CD4-positive, alpha-beta T cell treated with Interleukin-4 for 4 hours (primary cell): ENCODE measurements around the gene PTPRD.
"Not testable (repeated sequence)": the region's sequence is repeated elsewhere in the genome, so short reads cannot be mapped to it uniquely, and the experiment has no call there.

Source experiments
- DNase-seq: peaks from one replicate; pipeline ENCODE4 v3.0.0-alpha.2; 2020

Gene PTPRD

DNA sequence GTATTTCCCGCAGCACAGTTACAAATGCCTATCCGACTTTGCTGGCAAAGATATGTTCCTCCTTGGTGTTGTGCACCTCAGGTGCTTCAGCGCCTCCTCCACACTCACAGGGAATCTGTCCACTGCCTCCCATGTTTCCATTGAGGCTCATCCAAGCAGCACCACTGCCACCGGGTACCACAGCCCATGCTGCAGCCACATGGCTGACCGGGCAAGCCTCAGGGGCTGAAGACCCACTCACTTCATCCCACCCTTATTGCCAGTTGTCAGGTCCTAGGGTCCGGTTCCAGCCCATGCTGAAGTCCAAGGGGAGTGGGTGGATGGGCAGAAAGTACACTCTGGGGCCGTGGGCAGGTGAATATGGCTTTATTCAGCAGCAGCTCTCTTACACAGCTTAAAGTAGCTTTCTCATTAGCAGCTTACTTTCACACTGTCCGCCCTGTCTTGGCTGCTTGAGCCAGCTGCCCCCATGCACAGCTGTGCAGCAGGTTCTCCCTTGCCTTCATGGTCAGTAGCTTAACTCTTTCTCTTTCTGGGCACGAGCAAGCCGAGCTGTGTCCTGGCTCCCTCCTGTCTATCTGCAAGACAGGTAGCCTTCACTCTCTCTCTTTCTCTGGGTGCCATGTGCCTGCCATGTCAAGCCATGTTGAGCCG lies 1052.3 kb downstream of the PTPRD start:
- DNase-seq: no peak

DNA sequence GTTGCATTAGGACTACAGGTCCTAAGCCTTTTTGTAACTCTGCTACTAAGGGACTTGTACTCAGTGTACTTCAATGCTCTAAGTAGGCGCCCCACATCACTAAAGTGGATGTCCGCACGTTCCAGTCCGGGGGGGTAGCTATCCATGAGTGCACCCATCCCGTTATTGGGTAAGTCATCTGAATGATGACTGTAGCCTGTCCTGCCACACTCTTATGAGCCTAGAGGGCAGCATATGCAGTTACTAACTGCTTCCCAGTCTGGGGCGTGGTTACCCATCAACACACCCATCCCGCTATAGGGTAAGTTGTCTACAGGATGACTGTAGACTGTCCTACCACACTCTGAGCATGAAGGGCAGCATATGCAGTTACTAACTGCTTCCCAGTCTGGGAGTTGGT lies 1053.9 kb downstream of the PTPRD start:
- no peak for DNase-seq

DNA sequence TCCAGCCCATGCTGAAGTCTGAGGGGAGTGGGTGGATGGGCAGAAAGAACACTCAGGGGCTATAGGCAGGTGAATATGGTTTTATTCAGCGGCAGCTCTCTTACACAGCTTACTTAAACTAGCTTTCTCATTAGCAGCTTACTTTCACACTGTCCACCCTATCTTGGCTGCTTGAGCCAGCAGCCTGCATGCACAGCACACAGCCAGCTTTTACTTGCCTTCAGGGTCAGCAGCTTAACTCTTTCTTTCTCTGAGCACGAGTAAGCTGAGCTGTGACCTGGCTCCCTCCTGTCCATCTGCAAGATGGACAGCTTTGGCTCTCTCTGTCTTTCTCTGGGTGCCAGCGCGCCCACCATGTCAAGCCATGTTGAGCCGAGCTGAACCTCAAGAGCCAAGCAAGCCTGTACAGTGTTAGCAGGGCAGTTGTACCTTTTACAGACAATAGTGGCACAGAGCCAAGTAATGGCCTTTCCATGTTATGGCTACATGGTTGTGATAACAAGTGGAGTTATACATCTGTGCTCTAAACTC lies 1054.9 kb downstream of the PTPRD start:
- DNase-seq: no peak

DNA sequence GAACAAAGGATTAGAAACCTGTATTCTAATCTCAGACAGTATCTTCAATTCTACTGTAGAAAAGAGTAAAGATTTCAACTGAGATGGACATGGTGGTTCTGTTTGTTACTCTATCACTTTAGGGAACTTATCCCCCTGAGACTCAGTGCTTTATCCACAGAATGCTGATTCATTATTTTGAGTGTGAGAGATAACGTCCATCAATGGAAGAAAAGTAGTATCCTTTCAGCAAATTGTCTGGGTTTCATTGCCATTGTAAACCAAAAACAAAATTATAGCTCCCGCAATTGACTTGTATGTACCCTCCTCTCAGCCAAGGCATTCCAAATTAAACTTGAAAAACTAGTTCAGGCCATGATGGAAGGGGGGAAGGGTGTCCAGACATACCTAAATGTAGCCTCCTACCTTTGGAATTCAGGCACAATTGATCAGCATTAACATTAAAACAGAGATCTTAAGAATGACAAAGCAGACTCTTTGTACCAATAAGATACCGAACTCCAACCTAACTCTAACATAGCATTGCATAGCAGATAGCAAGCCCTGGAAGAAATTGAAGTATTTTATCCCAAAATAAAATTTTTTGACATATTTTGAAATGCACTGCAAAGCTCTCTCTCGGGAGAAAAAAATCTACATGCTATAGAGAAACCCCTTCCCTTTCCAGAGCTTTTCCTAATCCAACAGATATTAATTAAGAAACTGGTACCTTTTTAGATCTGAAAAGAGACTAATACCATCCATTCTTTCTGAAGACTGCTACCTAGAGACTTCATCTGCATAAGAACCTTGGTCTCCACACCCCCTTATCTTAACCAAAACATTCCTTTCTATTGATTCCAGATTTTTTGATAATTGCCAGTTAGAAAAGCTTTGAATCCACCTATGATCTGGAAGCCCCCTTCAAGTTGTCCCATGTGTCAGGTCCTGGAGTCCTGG lies 1055.7 kb downstream of the PTPRD start:
- no peak for DNase-seq

DNA sequence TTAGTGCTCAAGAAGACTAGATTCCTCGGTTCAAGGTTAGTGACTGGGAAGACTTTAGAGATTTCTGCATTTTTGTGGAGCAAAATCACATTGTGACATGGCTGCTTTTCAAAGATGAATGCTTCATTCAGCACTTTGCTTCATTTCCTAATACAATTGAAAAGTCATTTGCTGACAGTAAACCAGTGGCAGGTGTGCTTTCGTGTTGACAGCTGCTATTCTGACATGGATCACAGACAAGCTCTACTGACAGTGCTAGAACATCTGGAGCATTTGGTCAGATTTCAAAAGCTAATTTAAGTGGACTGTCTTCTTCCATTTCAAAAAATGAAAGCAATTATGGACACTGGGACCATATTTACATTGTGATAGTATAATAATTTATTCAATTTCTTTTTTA lies 1060.1 kb downstream of the PTPRD start:
- DNase-seq: no peak

DNA sequence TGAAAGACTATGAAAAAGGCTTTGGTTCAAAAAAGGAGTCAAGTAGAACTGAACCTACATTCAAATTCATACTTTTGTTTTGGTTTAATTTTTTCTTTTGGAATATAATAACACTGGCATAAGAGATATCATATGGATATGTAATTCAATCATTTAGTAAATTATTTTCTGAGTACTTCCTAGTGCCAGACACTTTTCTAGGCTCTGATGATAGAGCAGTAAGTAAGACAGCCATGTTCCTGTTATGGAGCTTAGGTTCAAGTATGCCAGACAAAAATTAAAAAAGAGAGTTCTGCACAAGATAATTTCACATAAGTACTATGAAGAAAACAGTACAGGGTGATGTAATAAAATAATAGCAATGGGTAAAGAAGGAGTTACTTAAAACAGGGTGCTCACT lies 1074.0 kb downstream of the PTPRD start:
- no peak for DNase-seq

DNA sequence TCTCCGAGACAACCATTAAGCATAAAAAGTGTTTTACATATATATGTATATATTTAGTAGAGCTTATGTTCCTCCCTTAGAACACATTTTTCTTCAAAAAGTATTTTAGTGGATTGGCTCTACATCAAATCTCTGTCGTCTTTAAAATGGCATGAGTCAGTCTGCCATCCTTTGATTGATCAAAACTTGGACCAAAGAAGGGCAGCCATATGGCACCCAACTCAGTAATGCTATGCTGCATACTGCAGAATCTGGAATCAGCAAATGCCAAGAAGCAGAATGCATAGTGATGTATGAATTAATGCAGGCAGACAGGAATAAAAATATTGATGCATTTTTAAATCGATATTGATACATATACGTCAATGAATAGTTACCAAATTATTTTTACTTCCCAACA lies 1074.4 kb downstream of the PTPRD start:
- DNase-seq: no peak

DNA sequence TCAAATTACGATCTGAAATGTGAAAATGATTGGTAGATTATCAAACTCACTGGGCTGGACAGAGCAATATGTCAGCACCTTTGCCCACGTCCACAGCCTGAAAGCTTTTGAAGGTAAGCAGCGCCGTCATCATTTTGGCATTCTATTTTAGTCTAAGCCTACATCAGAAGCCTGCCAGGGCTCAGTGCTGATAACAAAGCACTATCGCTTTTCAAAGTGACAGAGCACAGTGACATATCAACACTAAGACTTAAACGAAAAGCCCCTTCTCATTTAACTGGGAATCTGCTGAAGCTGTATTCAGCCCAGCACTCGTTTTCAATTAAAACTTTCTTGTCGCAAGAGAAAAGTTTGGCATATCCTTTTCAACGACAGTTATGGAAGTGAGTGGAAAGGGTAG lies 1076.3 kb downstream of the PTPRD start:
- DNase-seq: no peak

DNA sequence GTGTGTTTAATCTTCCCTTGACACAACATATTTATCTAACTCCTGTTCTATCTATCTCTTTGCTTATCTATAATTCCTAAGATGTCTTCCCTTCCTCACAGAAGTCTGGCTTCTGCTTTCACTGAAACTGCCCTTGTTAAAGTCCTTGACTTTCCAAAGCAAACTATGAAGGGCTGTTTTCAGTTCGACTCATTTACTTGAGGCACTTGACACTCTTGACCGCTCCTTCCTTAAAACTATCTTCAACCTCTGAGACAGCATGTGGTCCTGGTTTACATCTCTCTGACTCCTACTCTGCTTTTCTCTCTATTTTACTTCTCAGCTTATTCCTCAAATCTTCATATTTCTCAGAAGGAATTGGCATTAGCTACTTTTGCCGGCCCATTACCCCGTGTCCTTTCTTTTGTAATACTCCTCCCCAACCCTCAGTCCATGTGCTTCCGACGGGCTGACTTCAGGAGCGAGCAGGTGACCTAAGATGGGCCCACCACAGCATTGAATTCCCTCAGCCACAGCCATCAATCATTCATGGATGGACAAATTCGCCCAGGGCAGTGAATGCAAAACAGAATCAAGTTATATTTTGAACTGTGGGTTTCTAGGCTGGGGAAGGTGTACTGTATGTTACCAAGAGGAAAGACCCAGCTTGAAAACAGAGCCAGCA lies 1089.2 kb downstream of the PTPRD start:
- no peak for DNase-seq

DNA sequence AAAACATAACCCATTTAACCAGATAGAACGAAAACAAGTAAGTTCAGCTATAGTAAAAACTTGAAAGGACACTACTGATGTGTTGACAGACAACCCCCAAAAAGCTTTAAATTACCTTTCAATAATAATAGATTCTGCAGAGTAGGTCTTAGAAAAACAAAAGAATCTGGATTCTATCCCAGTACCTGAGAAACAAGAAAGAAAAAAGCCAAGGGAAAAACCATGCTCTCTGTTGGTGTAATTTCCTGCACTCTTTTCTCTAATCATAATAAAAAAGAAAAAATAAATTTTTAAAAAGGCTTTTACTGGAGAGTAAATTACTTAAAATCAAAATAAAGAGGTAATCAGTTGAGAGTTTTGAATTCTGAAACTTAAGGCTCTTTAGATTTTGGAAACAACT lies 1090.4 kb downstream of the PTPRD start:
- DNase-seq: no peak

DNA sequence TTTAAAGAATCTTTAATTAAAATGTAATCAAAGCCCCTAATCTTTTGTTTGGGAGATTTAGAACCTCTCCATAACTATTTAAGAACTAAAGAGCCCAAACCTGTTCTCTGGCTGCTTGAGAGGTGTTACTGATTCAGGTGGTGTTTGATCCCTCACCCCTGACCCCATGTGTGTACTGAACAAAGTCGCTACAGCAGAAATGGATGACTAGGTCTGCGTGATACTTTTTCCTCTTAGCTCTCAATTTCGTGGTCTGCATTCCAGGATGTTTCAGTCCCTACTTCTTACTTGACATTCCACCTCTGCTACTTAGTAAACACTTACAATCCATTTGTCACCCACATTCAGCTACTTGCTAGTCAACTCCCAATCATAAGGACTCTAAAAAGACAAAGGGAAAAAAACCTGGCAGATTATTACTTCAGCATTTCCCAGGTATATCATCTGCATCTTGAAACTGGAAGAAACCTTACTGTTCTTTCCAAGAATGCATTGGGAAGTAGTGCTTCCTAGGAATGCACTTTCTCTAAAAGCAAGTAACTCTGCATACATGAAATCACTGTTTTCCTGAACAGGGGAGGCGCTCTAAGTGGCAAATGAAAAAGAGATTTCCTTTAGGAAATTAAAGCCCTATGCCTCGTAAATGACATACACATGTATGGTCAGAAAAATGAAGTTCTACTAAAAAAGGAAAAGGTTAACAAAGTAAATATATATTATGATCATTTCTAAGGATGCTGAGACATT lies 1091.6 kb downstream of the PTPRD start:
- DNase-seq: no peak

DNA sequence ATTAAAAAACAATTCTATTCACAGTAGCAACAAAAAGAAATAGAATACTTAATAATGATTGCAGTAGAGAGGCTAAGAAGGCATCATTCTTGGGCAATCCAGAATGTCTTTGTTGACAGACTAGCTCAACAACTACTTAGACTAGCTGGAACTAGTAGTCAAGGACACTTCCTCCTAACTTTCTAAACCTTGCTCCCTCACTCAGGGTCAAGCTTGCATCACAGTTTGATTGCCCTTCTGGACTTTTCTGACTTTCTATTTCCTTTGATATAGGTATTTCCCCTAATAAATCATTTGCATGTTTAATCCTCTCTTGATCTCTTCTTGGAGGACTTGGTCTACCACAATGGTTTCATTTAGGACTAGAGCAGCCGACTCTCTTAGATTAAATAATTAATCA lies 1107.9 kb downstream of the PTPRD start:
- DNase-seq: no peak

DNA sequence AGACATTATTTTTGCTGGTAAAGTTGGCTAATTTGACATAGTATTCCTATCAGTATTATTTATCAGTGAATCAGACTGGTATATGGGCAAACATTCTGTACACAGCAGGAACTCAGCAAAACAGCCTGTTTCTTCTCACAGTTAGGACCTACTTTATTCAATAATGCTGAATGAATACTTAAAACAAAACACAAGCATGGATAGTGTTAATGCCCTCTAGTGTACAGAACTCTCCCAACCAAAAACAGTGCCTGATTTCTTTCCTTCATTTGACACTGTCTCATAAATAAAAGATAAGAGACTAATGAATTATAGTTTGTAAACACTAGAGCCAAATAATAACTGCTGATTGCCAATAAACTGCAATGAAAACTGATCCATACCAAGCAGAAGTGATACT lies 1113.3 kb downstream of the PTPRD start:
- DNase-seq: no peak

DNA sequence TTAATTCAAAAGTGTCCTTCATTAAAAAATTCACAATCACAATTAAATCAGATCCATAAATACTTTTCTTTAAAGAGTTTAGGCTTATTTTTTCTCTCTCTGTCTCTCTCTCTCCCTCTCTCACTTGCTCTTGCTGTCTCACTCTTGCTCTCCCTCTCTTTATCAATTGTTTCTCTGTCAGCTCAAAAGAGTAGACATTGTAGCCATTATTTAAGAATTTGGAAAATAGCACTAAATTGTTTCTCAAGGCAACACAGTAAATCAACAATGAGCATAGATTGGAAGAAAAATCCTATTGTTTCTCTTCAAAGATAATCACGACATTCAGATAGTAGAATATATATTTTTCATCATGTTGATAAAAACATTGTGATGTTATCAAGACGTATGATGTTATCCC lies 1114.0 kb downstream of the PTPRD start:
- DNase-seq: no peak

DNA sequence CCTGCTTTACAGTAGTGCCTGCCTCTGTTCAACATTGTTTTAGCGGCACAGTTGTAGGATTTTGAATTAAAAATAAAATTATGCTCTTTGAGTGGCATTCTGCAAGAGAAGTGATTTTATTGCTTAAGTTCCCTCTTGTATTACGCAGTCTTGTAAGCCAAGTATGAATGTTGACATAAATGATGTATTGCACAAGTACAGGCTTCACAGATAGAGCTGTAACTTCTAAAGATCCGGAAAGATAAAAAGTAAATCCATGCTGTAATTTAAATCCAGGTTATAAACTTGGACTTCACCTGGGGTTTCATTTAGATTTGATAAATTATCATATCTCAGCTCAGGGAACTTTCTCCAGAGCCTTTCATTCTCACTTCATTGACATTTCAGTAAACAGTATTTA lies 1114.7 kb downstream of the PTPRD start:
- DNase-seq: no peak

DNA sequence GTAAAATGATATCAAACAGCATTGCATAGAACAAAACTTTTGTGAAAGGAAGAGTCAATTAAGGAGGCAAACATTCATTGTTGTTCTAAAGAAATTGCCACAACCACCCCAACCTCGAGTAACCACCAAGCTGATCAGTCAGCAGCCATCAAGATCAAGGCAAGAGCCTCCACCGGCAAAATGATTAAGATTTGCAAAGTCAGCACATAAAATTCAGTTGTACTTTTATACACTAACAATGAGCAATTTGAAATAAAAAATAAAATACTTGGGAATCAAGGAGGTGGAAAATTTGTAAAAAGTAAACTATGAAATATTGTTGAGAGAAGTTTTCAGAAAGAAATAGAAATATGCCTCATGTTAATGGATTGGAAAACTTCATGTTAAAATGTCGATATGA lies 1118.5 kb downstream of the PTPRD start:
- no peak for DNase-seq

DNA sequence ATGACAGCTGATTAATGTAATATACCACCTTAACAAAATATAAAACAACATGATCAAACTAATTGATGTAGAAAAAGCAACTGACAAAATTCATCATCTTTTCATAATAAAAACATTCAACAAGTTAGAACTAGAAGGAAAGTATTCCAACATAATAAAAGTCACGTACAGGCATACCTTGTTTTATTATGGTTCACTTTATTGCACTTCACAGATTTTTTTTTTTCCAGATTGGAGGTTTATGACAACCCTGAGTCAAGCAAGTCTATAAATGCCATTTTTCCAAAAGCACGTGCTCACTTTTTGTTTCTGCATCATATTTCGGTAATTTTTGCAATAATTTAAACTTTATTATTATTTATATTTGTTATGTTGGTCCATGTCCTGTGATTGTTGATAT lies 1120.3 kb downstream of the PTPRD start:
- DNase-seq: no peak

DNA sequence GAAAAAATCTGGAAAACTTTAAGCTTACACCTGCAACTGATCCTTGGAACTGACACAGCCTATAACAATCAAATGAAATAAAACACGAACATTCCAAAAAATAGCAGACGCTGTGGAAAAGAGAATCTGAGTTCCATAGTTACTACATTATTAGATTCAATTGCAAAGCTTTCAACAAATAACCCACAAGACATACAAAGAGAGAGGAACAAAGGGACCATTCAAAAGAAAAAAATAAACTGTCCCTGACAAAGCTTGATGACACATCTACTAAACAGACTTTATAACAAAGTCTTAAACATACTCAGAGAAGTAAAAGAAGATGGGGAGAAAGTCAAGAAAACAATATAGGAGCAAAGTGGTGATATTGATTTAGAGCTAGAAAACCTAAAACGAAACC lies 1123.6 kb downstream of the PTPRD start:
- no peak for DNase-seq

DNA sequence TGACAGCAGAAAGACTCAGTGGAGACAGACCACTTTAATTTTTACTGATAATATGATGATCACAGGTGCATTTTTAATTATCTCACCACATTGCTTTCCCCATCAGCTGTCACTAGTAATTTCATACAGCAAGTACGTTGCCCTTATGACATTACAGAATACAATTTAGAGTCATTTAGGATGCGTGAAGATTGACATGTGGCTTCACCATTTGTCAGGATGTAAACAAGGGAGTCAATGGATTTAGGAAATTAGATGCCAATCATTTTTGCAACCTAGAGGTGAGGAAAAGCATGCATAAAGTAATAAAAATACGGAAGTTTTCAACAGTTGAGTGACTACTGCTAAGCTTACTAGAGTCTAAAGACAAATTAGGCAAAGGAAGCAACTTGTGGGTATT lies 1129.6 kb downstream of the PTPRD start:
- DNase-seq: no peak

DNA sequence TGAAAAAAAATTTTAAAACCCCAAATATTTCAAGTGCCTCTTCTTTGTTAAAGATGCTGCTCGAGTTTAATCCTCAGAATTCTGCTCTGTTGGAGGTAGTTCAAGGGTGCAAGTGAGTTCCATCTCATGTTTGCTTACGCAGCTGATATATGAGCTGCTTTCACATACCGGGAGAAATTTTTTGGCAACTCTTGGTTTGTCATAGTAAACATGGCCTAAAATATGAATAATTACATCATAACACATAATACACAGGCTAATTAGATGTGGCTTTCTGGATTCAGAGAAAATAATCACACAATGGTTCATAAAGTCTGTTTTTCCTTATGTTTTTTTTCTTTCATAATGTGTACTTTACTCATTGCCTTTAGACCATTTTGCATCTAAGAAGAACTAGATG lies 1134.1 kb downstream of the PTPRD start:
- DNase-seq: no peak

DNA sequence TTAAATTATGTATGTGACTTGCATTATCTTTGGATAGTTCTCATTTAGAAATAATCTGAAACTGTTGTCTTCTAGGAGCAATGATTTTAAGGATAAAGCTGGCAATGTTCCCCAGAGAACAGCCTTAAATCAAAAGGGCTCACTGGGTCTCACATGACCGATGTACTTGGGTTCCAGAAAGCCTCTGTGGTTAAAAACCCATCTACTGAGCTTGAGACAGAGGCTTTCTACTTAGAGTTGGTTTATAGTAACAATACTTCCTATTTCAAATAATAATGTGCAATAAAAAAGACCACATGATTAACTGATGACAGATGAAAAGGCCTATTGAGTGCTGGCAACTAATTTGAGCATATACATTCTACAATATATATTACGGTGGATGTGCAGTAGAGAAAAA lies 1143.5 kb downstream of the PTPRD start:
- DNase-seq: no peak

DNA sequence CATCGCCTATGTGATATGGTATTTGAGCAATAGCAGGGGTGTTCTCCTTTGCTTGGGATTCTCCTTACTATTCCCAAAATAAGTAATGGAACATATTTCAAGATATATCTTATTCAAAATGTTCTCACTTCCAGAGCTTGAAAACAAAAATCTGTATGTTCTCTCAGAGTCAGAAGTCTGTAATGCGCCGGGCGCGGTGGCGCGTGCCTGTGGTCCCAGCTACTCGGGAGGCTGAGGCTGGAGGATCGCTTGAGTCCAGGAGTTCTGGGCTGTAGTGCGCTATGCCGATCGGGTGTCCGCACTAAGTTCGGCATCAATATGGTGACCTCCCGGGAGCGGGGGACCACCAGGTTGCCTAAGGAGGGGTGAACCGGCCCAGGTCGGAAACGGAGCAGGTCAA lies 1170.9 kb downstream of the PTPRD start:
- DNase-seq: not testable (repeated sequence)

DNA sequence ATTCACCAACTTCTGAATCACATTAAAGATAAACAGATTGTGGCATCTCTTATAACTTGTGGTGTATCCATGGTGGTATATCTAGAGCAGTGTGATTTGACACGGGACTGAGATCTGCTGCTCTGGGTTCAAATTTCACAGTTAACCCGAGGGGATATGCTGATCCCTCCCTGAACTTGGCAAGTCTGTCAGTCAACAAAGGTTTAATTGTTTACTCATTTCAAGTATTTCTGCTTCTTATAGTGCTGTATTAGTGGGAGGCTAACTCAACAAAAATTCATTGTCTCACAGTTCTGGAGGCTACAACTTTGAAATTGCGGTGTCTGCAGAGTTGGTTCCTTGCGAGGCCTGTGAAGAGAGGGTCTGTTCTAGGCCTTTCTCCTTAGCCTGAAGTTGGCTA lies 1175.2 kb downstream of the PTPRD start:
- DNase-seq: no peak
